Activated B cell treated with CpG ODN at 0.5 μM for 24 hours (primary cell): Measurements from ENCODE around the gene TEKT1. TPM values are rescaled to one million over a fixed set of nuclear protein-coding genes. Genes with fewer than 3 reads are reported as not detected.
"Not testable (repeated sequence)": the region's sequence is repeated elsewhere in the genome, so short reads cannot be mapped to it uniquely, and the experiment has no call there.

Experiments
- ATAC-seq: fragments of 200-7000 bp; cut with Tn5 transposase; one replicate; pipeline ENCODE4 v1.10.0; 2021; ENCODE audit warnings: low read depth, mild to moderate bottlenecking, moderate library complexity
- CTCF ChIA-PET: fragments of 350-600 bp; sonication (Branson Sonifier 250); formaldehyde crosslinking; loops from one replicate; lab custom pipeline; 2021; ENCODE audit warnings: antibody characterized with exemption; lab: Charles Lee
- POLR2A ChIA-PET: fragments of 350-600 bp; sonication (Branson Sonifier 250); formaldehyde crosslinking; loops from one replicate; lab custom pipeline; 2021; ENCODE audit warnings: antibody characterized with exemption; lab: Charles Lee
- DNase-seq: peaks from one replicate; pipeline ENCODE4 v3.0.0; 2022
- H3K27ac Mint-ChIP-seq: one replicate; pipeline ENCODE4 v1.8.0; 2020; ENCODE audit warnings: mixed read lengths
- H3K27me3 Mint-ChIP-seq: one replicate; pipeline ENCODE4 v1.8.0; 2021; ENCODE audit warnings: mixed read lengths
- H3K36me3 Mint-ChIP-seq: one replicate; pipeline ENCODE4 v1.8.0; 2021; ENCODE audit warnings: low read depth, mixed read lengths
- H3K4me1 Mint-ChIP-seq: one replicate; pipeline ENCODE4 v1.8.0; 2021; ENCODE audit warnings: mixed read lengths
- H3K4me3 Mint-ChIP-seq: one replicate; pipeline ENCODE4 v1.8.0; 2020; ENCODE audit warnings: mild to moderate bottlenecking, mixed read lengths
- H3K9me3 Mint-ChIP-seq: one replicate; pipeline ENCODE4 v1.8.0; 2020; ENCODE audit warnings: mixed read lengths
- CTCF ChIP-seq: fragments of 200-600 bp; IDR thresholded peaks from one replicate; pipeline ENCODE4 v1.8.0; 2022; ENCODE audit warnings: antibody characterized with exemption, mild to moderate bottlenecking
- intact Hi-C: fragments of 100-400 bp; cut with micrococcal nuclease; formaldehyde crosslinking; loops from one replicate; pipeline ENCODE4 v1.15.1; 2024
- total RNA-seq: library from RNA; stranded (reverse); gene quantifications from 2 replicates; pipeline ENCODE4 v1.2.3, GENCODE V29; 2022

Gene TEKT1
- total RNA-seq, 1 donor from 2014 or later: not detected

GRCh38 chr17:6780001-6780400 lies 51.5 kb downstream of the TEKT1 start:
- H3K9me3 Mint-ChIP-seq: peaks cover 5% of the 10 kb centered on the region

GRCh38 chr17:6779411-6779810 lies 52.1 kb downstream of the TEKT1 start:
- Mint-ChIP-seq H3K27me3 (peaks cover 53% of the 10 kb centered on the region), H3K36me3 (peaks cover 8% of the 10 kb centered on the region), H3K4me1 (no peaks in the 10 kb centered on the region), H3K27ac (no peak overlapping the region), H3K9me3 (peaks cover 9% of the 10 kb centered on the region), H3K4me3 (no peak overlapping the region)
- ChIA-PET POLR2A (interaction anchor here (0.6 kb wide), 1 partner anchor 24 kb away, joined by 3 read pairs; no protein-coding TSS in a partner anchor), CTCF (no interaction called here)
- TF ChIP-seq CTCF: no peak
- ATAC-seq (no peak), DNase-seq (no peak)
- intact Hi-C loops: no loop called here

More at GRCh38 chr17:6780001-6780400, 51.5 kb downstream of the TEKT1 start:
- intact Hi-C loops: no loop called here
- Mint-ChIP-seq H3K4me3 (no peak overlapping the region), H3K36me3 (peaks cover 4% of the 10 kb centered on the region), H3K4me1 (no peaks in the 10 kb centered on the region), H3K27ac (no peak overlapping the region), H3K27me3 (peaks cover 52% of the 10 kb centered on the region)
- DNase-seq: no peak
- CTCF ChIA-PET: no interaction called here
- POLR2A ChIA-PET: no interaction called here
- ATAC-seq: no peak
- no peak for TF ChIP-seq CTCF

- Mint-ChIP-seq H3K9me3 (peaks cover 31% of the 10 kb centered on the region), H3K27me3 (peaks cover 29% of the 10 kb centered on the region), H3K27ac (no peak within 1 kb of the TSS), H3K36me3 (peaks cover 43% of the 10 kb centered on the region), H3K4me1 (no peaks in the 10 kb centered on the region), H3K4me3 (no peak within 1 kb of the TSS)
- DNase-seq: no peak
- intact Hi-C loops: no loop called here
- ChIA-PET CTCF (no interaction called here), POLR2A (no interaction called here)
- TF ChIP-seq CTCF: no peak
- no peak for ATAC-seq
Measured at GRCh38 chr17:6775871-6776405, 55.6 kb downstream of the TEKT1 start, which contains the start of gene FBXO39. FBXO39 (plus strand) TSS chr17:6776215; CDS start chr17:6779869, 3,654 bp downstream.

- Mint-ChIP-seq H3K27me3 (peaks cover 27% of the 10 kb centered on the region), H3K9me3 (peaks cover 32% of the 10 kb centered on the region), H3K36me3 (peaks cover 53% of the 10 kb centered on the region)
- ATAC-seq, DNase-seq, CTCF ChIA-PET, intact Hi-C loops, H3K4me3 Mint-ChIP-seq, H3K27ac Mint-ChIP-seq, POLR2A ChIA-PET, H3K4me1 Mint-ChIP-seq: not testable (repeated sequence)
Measured at GRCh38 chr17:6774906-6775305, 56.6 kb downstream of the TEKT1 start.

- DNase-seq: no peak
Measured at GRCh38 chr17:6772016-6772415, 59.5 kb downstream of the TEKT1 start.

More at GRCh38 chr17:6772016-6772415, 59.5 kb downstream of the TEKT1 start:
- Mint-ChIP-seq H3K27ac (no peak overlapping the region), H3K4me3 (no peak overlapping the region), H3K4me1 (no peaks in the 10 kb centered on the region), H3K9me3 (peaks cover 51% of the 10 kb centered on the region), H3K27me3 (peaks cover 12% of the 10 kb centered on the region), H3K36me3 (peaks cover 81% of the 10 kb centered on the region)
- ChIA-PET CTCF (no interaction called here), POLR2A (no interaction called here)
- no peak for TF ChIP-seq CTCF
- ATAC-seq: no peak
- intact Hi-C loops: no loop called here
